ENCODE results near the gene SLC44A2. TPM values are rescaled to one million over a fixed set of nuclear protein-coding genes. Genes with fewer than 3 reads are reported as not detected.
A peak's percentile ranks its signal among the peaks of the same experiment; 100 is the strongest.

SLC44A2 gene
- total and polyA plus RNA-seq, 2 of the 13 experiments (the other 11 are each of a cell fraction or from before 2014, with no cell fraction given): 2.4 to 5.6 TPM

DNA sequence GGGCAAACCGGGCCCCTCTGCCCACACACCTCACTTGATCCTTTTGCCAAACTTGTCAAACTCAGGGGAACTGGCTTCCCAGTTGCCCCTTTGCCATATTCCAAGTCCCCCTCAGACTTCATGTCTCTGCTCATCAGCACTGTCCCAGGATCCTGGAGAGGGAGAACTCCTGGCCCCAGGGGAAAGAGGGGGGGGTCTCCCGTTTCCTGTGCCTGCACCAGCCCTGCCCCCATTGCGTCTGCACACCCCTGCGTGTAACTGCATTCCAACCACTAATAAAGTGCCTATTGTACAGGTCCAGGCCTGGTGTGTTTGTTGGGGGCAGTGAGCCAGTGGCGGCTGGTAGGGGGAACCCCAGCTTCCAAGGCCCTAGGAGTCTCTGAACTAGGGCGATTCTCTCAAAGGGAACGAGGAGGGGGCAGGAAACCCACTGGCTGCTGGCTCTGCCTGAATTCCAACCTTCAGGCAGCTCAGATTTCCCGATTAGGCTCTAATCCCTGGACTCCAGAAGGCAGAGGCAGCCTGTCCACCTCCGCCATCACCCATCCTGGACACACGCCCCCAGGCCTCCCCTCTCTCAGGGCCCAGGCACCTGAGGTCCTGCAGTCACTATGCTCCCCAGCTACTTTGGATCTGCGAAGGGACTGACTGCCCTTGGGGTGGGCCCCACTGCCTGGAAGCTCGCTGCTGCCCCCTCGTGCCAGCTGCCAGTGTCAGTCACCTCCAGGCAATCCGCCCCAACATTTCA, 19.1 kb downstream of the SLC44A2 start (continued):
- TF ChIP-seq ZSCAN25 (CRISPR knock-in tag; IDR thresholded peaks at IDR 0.05) (no peak), NFKBIZ (CRISPR knock-in tag; IDR thresholded peaks at IDR 0.05) (no peak), ZNF343 (CRISPR knock-in tag; IDR thresholded peaks at IDR 0.05) (no peak), SAP130 (CRISPR knock-in tag; IDR thresholded peaks at IDR 0.05; ENCODE audit: low read depth) (peak; percentile 36; the same call in 1 of the 2 replicates), SNAPC2 (CRISPR knock-in tag; IDR thresholded peaks at IDR 0.05) (no peak), SALL2 (CRISPR knock-in tag; IDR thresholded peaks at IDR 0.05) (no peak), MZF1 (CRISPR knock-in tag; IDR thresholded peaks at IDR 0.05; ENCODE audit: borderline replicate concordance) (no peak), FOXA3 (CRISPR knock-in tag; IDR thresholded peaks at IDR 0.05) (no peak), ZNF232 (CRISPR knock-in tag; IDR thresholded peaks at IDR 0.05; ENCODE audit: borderline replicate concordance) (no peak), NCOA1 (CRISPR knock-in tag; IDR thresholded peaks at IDR 0.05) (no peak), MAFG (CRISPR knock-in tag; IDR thresholded peaks at IDR 0.05) (no peak), MTA3 (CRISPR knock-in tag; IDR thresholded peaks at IDR 0.05) (no peak), SAFB2 (CRISPR knock-in tag; IDR thresholded peaks at IDR 0.05; ENCODE audit: borderline replicate concordance, low read depth) (no peak), NFRKB (IDR thresholded peaks at IDR 0.05) (no peak), HDAC2 (CRISPR knock-in tag; IDR thresholded peaks at IDR 0.05) (peak; percentile 37; the same call in 1 of the 2 replicates), IKZF4 (CRISPR knock-in tag; IDR thresholded peaks at IDR 0.05; ENCODE audit: borderline replicate concordance, low read depth, not compliant biosample characterization) (no peak), RXRB (CRISPR knock-in tag; IDR thresholded peaks at IDR 0.05; ENCODE audit: borderline replicate concordance) (0 out of 2 replicates have a peak, but pooled peaks have one; percentile 17), NFYC (CRISPR knock-in tag; IDR thresholded peaks at IDR 0.05) (no peak), ZHX1 (CRISPR knock-in tag; IDR thresholded peaks at IDR 0.05; ENCODE audit: low read depth) (no peak), MAZ (IDR thresholded peaks at IDR 0.05; ENCODE audit: borderline replicate concordance, low read depth, low read length) (peak; percentile 40; the same call in 1 of the 2 replicates), MAZ (CRISPR knock-in tag; IDR thresholded peaks at IDR 0.05; ENCODE audit: low read depth) (peak; percentile 62; the same call in 1 of the 2 replicates)
- TF ChIP-seq, protein P1, sequence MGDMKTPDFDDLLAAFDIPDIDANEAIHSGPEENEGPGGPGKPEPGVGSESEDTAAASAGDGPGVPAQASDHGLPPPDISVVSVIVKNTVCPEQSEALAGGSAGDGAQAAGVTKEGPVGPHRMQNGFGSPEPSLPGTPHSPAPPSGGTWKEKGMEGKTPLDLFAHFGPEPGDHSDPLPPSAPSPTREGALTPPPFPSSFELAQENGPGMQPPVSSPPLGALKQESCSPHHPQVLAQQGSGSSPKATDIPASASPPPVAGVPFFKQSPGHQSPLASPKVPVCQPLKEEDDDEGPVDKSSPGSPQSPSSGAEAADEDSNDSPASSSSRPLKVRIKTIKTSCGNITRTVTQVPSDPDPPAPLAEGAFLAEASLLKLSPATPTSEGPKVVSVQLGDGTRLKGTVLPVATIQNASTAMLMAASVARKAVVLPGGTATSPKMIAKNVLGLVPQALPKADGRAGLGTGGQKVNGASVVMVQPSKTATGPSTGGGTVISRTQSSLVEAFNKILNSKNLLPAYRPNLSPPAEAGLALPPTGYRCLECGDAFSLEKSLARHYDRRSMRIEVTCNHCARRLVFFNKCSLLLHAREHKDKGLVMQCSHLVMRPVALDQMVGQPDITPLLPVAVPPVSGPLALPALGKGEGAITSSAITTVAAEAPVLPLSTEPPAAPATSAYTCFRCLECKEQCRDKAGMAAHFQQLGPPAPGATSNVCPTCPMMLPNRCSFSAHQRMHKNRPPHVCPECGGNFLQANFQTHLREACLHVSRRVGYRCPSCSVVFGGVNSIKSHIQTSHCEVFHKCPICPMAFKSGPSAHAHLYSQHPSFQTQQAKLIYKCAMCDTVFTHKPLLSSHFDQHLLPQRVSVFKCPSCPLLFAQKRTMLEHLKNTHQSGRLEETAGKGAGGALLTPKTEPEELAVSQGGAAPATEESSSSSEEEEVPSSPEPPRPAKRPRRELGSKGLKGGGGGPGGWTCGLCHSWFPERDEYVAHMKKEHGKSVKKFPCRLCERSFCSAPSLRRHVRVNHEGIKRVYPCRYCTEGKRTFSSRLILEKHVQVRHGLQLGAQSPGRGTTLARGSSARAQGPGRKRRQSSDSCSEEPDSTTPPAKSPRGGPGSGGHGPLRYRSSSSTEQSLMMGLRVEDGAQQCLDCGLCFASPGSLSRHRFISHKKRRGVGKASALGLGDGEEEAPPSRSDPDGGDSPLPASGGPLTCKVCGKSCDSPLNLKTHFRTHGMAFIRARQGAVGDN (CRISPR knock-in tag; IDR thresholded peaks at IDR 0.05): peak; percentile 60; the same call in 1 of the 2 replicates
- TF ChIP-seq, protein P2, sequence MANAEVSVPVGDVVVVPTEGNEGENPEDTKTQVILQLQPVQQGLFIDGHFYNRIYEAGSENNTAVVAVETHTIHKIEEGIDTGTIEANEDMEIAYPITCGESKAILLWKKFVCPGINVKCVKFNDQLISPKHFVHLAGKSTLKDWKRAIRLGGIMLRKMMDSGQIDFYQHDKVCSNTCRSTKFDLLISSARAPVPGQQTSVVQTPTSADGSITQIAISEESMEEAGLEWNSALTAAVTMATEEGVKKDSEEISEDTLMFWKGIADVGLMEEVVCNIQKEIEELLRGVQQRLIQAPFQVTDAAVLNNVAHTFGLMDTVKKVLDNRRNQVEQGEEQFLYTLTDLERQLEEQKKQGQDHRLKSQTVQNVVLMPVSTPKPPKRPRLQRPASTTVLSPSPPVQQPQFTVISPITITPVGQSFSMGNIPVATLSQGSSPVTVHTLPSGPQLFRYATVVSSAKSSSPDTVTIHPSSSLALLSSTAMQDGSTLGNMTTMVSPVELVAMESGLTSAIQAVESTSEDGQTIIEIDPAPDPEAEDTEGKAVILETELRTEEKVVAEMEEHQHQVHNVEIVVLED (CRISPR knock-in tag; IDR thresholded peaks at IDR 0.05; ENCODE audit: borderline replicate concordance): no peak

Measured in HepG2 (cell line).